Skeletal muscle satellite cell (primary cell): ENCODE measurements around the gene AKAP9.
A peak's percentile ranks its signal among the peaks of the same experiment; 100 is the strongest.
"Not testable (repeated sequence)": the region's sequence is repeated elsewhere in the genome, so short reads cannot be mapped to it uniquely, and the experiment has no call there.

Source experiments
- H3K27me3 ChIP-seq: 2 replicates; pipeline ENCODE4 v1.7.0; 2013; ENCODE audit warnings: low read length; ENCODE audit not compliant: control insufficient read depth, insufficient read depth
- H3K36me3 ChIP-seq: 2 replicates; pipeline ENCODE4 v1.7.0; 2013; ENCODE audit warnings: mild to moderate bottlenecking, control low read depth, low read length; ENCODE audit not compliant: insufficient read depth
- H3K4me1 ChIP-seq: 2 replicates; pipeline ENCODE4 v1.7.0; 2013; ENCODE audit warnings: low read length; ENCODE audit not compliant: control insufficient read depth, insufficient read depth
- H3K4me2 ChIP-seq: 2 replicates; pipeline ENCODE4 v1.7.0; 2013; ENCODE audit warnings: mild to moderate bottlenecking, low read length
- H3K4me3 ChIP-seq: 2 replicates; pipeline ENCODE4 v1.7.0; 2013; ENCODE audit warnings: low read length
- H3K9ac ChIP-seq: 2 replicates; pipeline ENCODE4 v1.7.0; 2013; ENCODE audit warnings: mild to moderate bottlenecking, low read depth, low read length, moderate library complexity
- H3K9me3 ChIP-seq: replicated peaks from 2 replicates; pipeline ENCODE4 v1.7.0; 2013; ENCODE audit warnings: mild to moderate bottlenecking, control low read depth, low read length

Gene AKAP9

GRCh38 chr7:91915401-91916050, 25.1 kb upstream of the AKAP9 start:
- Histone ChIP-seq H3K27me3 (no peaks in the 10 kb centered on the region), H3K36me3 (no peaks in the 10 kb centered on the region), H3K4me2 (peak overlapping the region; percentile 42), H3K9ac (no peak overlapping the region), H3K4me1 (peaks cover 39% of the 10 kb centered on the region), H3K9me3 (no peaks in the 10 kb centered on the region), H3K4me3 (no peak overlapping the region)

GRCh38 chr7:91916051-91916440, 24.6 kb upstream of the AKAP9 start:
- Histone ChIP-seq H3K4me3 (no peak overlapping the region), H3K27me3 (no peaks in the 10 kb centered on the region), H3K36me3 (no peaks in the 10 kb centered on the region), H3K4me2 (peak overlapping the region; percentile 42), H3K4me1 (peaks cover 39% of the 10 kb centered on the region), H3K9ac (no peak overlapping the region), H3K9me3 (no peaks in the 10 kb centered on the region)

- no peaks in the 10 kb centered on the region for H3K27me3 ChIP-seq
- no peaks in the 10 kb centered on the region for H3K9me3 ChIP-seq
- peaks cover 29% of the 10 kb centered on the region for H3K4me1 ChIP-seq
- no peak overlapping the region for H3K4me3 ChIP-seq
- H3K4me2 ChIP-seq: no peak overlapping the region
- H3K36me3 ChIP-seq: no peaks in the 10 kb centered on the region
- no peak overlapping the region for H3K9ac ChIP-seq
Measured at GRCh38 chr7:91918356-91918755, 22.3 kb upstream of the AKAP9 start.

GRCh38 chr7:91922857-91923256, 17.8 kb upstream of the AKAP9 start:
- H3K4me3 ChIP-seq: no peak overlapping the region
- no peaks in the 10 kb centered on the region for H3K9me3 ChIP-seq
- no peak overlapping the region for H3K4me2 ChIP-seq
- no peaks in the 10 kb centered on the region for H3K36me3 ChIP-seq
- no peaks in the 10 kb centered on the region for H3K4me1 ChIP-seq
- H3K9ac ChIP-seq: no peak overlapping the region
- peaks cover 1% of the 10 kb centered on the region for H3K27me3 ChIP-seq

- Histone ChIP-seq H3K4me1 (no peaks in the 10 kb centered on the region), H3K4me2 (no peak overlapping the region), H3K4me3 (no peak overlapping the region), H3K9ac (no peak overlapping the region), H3K36me3 (no peaks in the 10 kb centered on the region), H3K27me3 (peaks cover 6% of the 10 kb centered on the region), H3K9me3 (no peaks in the 10 kb centered on the region)
Measured at GRCh38 chr7:91927912-91928311, 12.8 kb upstream of the AKAP9 start.

GRCh38 chr7:91929463-91929862, 11.2 kb upstream of the AKAP9 start:
- Histone ChIP-seq H3K4me2 (no peak overlapping the region), H3K9ac (no peak overlapping the region), H3K36me3 (no peaks in the 10 kb centered on the region)

GRCh38 chr7:91940171-91940570, 491 bp upstream of the AKAP9 start:
- H3K27me3 ChIP-seq: no peaks in the 10 kb centered on the region
- no peaks in the 10 kb centered on the region for H3K9me3 ChIP-seq
- H3K4me1 ChIP-seq: peaks cover 12% of the 10 kb centered on the region
- H3K9ac ChIP-seq: peak overlapping the region; percentile 91
- peak overlapping the region; percentile 97 for H3K4me3 ChIP-seq
- H3K4me2 ChIP-seq: peak overlapping the region; percentile 85
- H3K36me3 ChIP-seq: no peaks in the 10 kb centered on the region

More at GRCh38 chr7:91929463-91929862, 11.2 kb upstream of the AKAP9 start:
- Histone ChIP-seq H3K9me3 (no peaks in the 10 kb centered on the region), H3K4me3 (no peak overlapping the region), H3K4me1 (no peaks in the 10 kb centered on the region), H3K27me3 (peaks cover 6% of the 10 kb centered on the region)

- H3K36me3 ChIP-seq: no peaks in the 10 kb centered on the region
- peak overlapping the region; percentile 85 for H3K4me2 ChIP-seq
- H3K27me3 ChIP-seq: no peaks in the 10 kb centered on the region
- no peaks in the 10 kb centered on the region for H3K9me3 ChIP-seq
- H3K4me3 ChIP-seq: peak overlapping the region; percentile 97
- H3K4me1 ChIP-seq: peaks cover 14% of the 10 kb centered on the region
- H3K9ac ChIP-seq: peak overlapping the region; percentile 91
Measured at GRCh38 chr7:91941450-91941849, 788 bp downstream of the AKAP9 start.

- no peaks in the 10 kb centered on the region for H3K27me3 ChIP-seq
- H3K4me2 ChIP-seq: peak overlapping the region; percentile 85
- H3K9me3 ChIP-seq: no peaks in the 10 kb centered on the region
- H3K9ac ChIP-seq: no peak overlapping the region
- H3K4me3 ChIP-seq: peak overlapping the region; percentile 97
- H3K36me3 ChIP-seq: no peaks in the 10 kb centered on the region
- peaks cover 14% of the 10 kb centered on the region for H3K4me1 ChIP-seq
Measured at GRCh38 chr7:91942312-91942711, 1.6 kb downstream of the AKAP9 start.

GRCh38 chr7:91944970-91945369, 4.3 kb downstream of the AKAP9 start:
- H3K27me3 ChIP-seq, H3K4me3 ChIP-seq, H3K9ac ChIP-seq, H3K36me3 ChIP-seq, H3K9me3 ChIP-seq, H3K4me2 ChIP-seq: not testable (repeated sequence)
- H3K4me1 ChIP-seq: peaks cover 10% of the 10 kb centered on the region

- Histone ChIP-seq H3K36me3 (peaks cover 4% of the 10 kb centered on the region), H3K4me3 (no peak overlapping the region), H3K27me3 (no peaks in the 10 kb centered on the region), H3K4me2 (peak overlapping the region; percentile 5), H3K9me3 (no peaks in the 10 kb centered on the region), H3K4me1 (peaks cover 7% of the 10 kb centered on the region), H3K9ac (no peak overlapping the region)
Measured at GRCh38 chr7:91945476-91945875, 4.8 kb downstream of the AKAP9 start.

- H3K4me3 ChIP-seq: no peak overlapping the region
- peaks cover 7% of the 10 kb centered on the region for H3K4me1 ChIP-seq
- H3K9me3 ChIP-seq: no peaks in the 10 kb centered on the region
- no peak overlapping the region for H3K4me2 ChIP-seq
- no peaks in the 10 kb centered on the region for H3K27me3 ChIP-seq
- H3K9ac ChIP-seq: no peak overlapping the region
- peaks cover 4% of the 10 kb centered on the region for H3K36me3 ChIP-seq
Measured at GRCh38 chr7:91946549-91946948, 5.9 kb downstream of the AKAP9 start.
